ENCODE data around the gene TTC9. TPM values are rescaled to one million over a fixed set of nuclear protein-coding genes. Genes with fewer than 3 reads are reported as not detected.

Gene TTC9
- polyA plus RNA-seq, 3 donors, result 0.99 to 2.1 (median 1.2) TPM

DNA sequence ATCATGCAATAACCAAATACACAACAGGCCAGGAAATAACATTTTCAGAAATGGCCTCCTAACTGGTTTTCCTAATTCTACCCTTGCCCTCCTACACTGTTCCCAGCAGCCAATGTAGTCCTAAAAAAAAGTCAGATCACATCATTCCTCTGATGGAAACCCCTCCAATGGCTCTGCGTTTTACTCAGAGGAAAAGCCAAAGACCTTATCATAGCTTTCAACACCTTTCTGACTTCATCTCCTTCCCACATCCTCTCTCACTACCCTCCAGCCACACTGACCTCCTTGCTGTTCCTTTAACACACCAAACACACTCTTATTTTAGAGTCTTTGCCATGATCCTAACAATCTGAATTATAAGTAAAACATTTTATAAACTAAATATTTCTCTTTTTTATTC, 42.4 kb upstream of the TTC9 start:
- 56% methylated on average over 1 of the region's 1 CpG for WGBS (ENCODE audit: insufficient coverage)
- H3K79me2 ChIP-seq (ENCODE audit: insufficient read depth, low read length), result peaks cover 49% of the 10 kb centered on the region
- peaks cover 0 to 3% (median 0%) of the 10 kb centered on the region in 7 donors for H3K9me3 Mint-ChIP-seq
- H3K36me3 ChIP-seq (replicated peaks in 1 of 2; ENCODE audit: control insufficient read depth in 1 of 2, insufficient read depth in 2 of 2, low read length in 2 of 2), result peaks cover 28 to 29% of the 10 kb centered on the region in 2 donors
- H3K36me3 Mint-ChIP-seq, result peaks cover 27 to 31% of the 10 kb centered on the region in 2 donors
- H3K4me2 ChIP-seq (replicated peaks; ENCODE audit: extremely low read depth, low read length, poor library complexity, severe bottlenecking), result peak overlapping the region; percentile 4
- peaks cover 20% of the 10 kb centered on the region for H3K4me1 Mint-ChIP-seq
- peaks cover 15 to 23% of the 10 kb centered on the region in 2 donors for H3K4me1 ChIP-seq (ENCODE audit: control insufficient read depth in 1 of 2, insufficient read depth in 2 of 2, low read length in 2 of 2)
- intact Hi-C loops (cut with micrococcal nuclease), result loop anchor here in 1 of 2 donors (10.0 kb wide), 1 partner anchor 245 kb away; the partner anchor contains the start of gene COX16
- no peak overlapping the region for H3K4me3 Mint-ChIP-seq
- H2AFZ ChIP-seq (ENCODE audit: insufficient read depth, low read depth, low read length, poor library complexity, severe bottlenecking), result no peak overlapping the region
- peaks cover 23% of the 10 kb centered on the region for H4K20me1 ChIP-seq (ENCODE audit: insufficient read depth, low read length)
- H3K27me3 ChIP-seq (ENCODE audit: control insufficient read depth in 2 of 2, insufficient read depth in 2 of 2, low read length in 2 of 2), result peaks cover 4 to 6% of the 10 kb centered on the region in 2 donors
- no peaks in the 10 kb centered on the region for H3K9me3 ChIP-seq (replicated peaks in 1 of 2; ENCODE audit: control insufficient read depth in 1 of 2, insufficient read depth in 1 of 2, low read length in 2 of 2)
- peak overlapping the region in 1 of 3 experiments; percentile 95 for H3K4me3 ChIP-seq (replicated peaks in 1 of 3; ENCODE audit: low read depth in 2 of 3, low read length in 3 of 3)
- peak overlapping the region in 1 of 7 donors; percentile 43 for H3K27ac Mint-ChIP-seq
- no peak overlapping the region for H3K9ac ChIP-seq (ENCODE audit: insufficient read depth, low read length, poor library complexity, severe bottlenecking)
- DNase-seq, result no peak
- H3K27ac ChIP-seq (ENCODE audit: low read depth in 1 of 2, low read length in 2 of 2), result no peak overlapping the region
- TF ChIP-seq CTCF (IDR thresholded peaks at IDR 0.05), result no peak
- H3K27me3 Mint-ChIP-seq (ENCODE audit: low read depth in 3 of 3), result peaks cover 0 to 11% (median 4%) of the 10 kb centered on the region in 3 donors

DNA sequence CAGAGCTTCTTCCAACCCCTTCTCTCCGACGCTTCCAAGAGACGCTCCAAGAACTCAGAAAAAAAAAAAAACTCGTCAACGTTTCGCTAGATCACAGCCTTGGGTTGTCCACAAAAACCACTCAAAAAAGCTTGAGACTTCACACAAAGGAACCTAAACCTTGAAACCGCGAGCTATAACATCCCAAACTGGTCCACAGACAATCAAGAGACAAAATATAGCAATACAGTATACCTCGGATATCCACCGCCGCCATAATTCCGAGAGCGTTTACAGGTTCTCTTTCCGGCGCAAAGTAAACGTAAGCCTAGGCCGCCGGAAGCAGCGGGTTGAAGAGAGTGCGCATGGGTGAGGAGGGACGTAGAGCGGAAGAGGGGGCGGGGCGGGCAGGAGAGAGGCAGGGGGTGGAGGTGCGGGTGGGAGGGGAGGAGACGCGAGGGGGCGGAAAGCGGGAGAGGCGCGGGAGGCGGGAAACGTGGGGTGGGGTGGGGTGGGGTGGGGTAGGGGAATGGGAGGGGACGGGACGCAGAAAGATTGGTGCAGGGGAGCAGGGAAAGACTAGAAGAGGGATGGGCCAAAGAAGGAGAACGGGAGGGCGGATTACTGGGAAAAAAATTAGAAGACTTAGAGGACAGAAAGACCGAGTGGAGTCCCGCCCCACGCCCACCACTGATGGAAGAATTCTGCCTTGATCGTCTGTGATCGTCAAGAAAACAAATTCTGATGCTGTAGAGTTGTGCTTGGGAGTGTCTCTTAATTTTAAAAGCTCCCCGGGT, 41.1 kb upstream of the TTC9 start, which contains the start of gene MED6:
Gene MED6, minus strand, starts transcription at position 274 of the 776 bp plus-strand sequence. Its CDS starts 18 bp downstream, at position 256.
- peaks cover 2 to 12% (median 11%) of the 10 kb centered on the region in 3 donors for H3K27me3 Mint-ChIP-seq (ENCODE audit: low read depth in 3 of 3)
- Histone ChIP-seq H3K9me3 (replicated peaks in 1 of 2; ENCODE audit: control insufficient read depth in 1 of 2, insufficient read depth in 1 of 2, low read length in 2 of 2) (no peaks in the 10 kb centered on the region), H2AFZ (ENCODE audit: insufficient read depth, low read depth, low read length, poor library complexity, severe bottlenecking) (peak within 1 kb of the TSS; percentile 93), H4K20me1 (ENCODE audit: insufficient read depth, low read length) (peaks cover 18% of the 10 kb centered on the region), H3K4me3 (replicated peaks in 1 of 3; ENCODE audit: low read depth in 2 of 3, low read length in 3 of 3) (peak within 1 kb of the TSS; percentile 90 to 98 (median 95)), H3K79me2 (ENCODE audit: insufficient read depth, low read length) (peaks cover 49% of the 10 kb centered on the region), H3K9ac (ENCODE audit: insufficient read depth, low read length, poor library complexity, severe bottlenecking) (peak within 1 kb of the TSS; percentile 80), H3K4me1 (ENCODE audit: control insufficient read depth in 1 of 2, insufficient read depth in 2 of 2, low read length in 2 of 2) (peaks cover 15 to 23% of the 10 kb centered on the region in 2 donors), H3K27me3 (ENCODE audit: control insufficient read depth in 2 of 2, insufficient read depth in 2 of 2, low read length in 2 of 2) (peaks cover 9 to 11% of the 10 kb centered on the region in 2 donors), H3K27ac (ENCODE audit: low read depth in 1 of 2, low read length in 2 of 2) (peak within 1 kb of the TSS; percentile 22 to 94), H3K36me3 (replicated peaks in 1 of 2; ENCODE audit: control insufficient read depth in 1 of 2, insufficient read depth in 2 of 2, low read length in 2 of 2) (peaks cover 16 to 17% of the 10 kb centered on the region in 2 donors), H3K4me2 (replicated peaks; ENCODE audit: extremely low read depth, low read length, poor library complexity, severe bottlenecking) (peak within 1 kb of the TSS; percentile 87)
- H3K4me1 Mint-ChIP-seq, result peaks cover 20% of the 10 kb centered on the region
- peaks cover 0 to 3% (median 0%) of the 10 kb centered on the region in 7 donors for H3K9me3 Mint-ChIP-seq
- WGBS (ENCODE audit: insufficient coverage), result 0% methylated on average over 20 of the region's 43 CpGs
- peak within 1 kb of the TSS; percentile 93 to 99 (median 96) for H3K27ac Mint-ChIP-seq
- peak within 1 kb of the TSS; percentile 92 to 97 for H3K4me3 Mint-ChIP-seq
- H3K36me3 Mint-ChIP-seq, result peaks cover 15 to 19% of the 10 kb centered on the region in 2 donors
- peak; percentile 84 to 89 (median 85) for DNase-seq
- no peak for TF ChIP-seq CTCF (IDR thresholded peaks at IDR 0.05)
- intact Hi-C loops (cut with micrococcal nuclease), result loop anchor here in 1 of 2 donors (10.0 kb wide), 2 partner anchors 374 to 1206 kb away; partner anchors contain the start of genes ERH and SLC39A9
